ENCODE data around the gene CALHM2.

DNA sequence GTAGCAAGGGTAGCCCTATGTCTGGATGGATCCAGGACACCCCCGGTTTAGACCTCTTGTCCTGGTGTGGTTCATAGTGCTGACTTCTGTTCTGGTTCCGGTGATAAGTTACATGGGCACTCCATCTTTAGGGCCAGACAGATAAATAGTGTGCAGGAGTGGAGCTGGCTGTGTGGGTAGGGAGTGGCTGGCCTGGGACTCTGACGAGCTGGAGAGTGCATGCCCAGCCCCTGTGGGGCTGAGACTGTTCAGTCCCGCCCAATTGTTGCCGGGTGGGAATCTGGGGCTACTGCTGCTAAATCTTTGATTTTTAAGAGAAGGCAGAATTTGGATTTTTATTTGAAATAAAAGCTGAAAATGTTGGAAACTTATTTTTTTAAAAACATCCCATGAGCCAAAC, 28.4 kb downstream of the CALHM2 start:
- TF ChIP-seq, protein P1, sequence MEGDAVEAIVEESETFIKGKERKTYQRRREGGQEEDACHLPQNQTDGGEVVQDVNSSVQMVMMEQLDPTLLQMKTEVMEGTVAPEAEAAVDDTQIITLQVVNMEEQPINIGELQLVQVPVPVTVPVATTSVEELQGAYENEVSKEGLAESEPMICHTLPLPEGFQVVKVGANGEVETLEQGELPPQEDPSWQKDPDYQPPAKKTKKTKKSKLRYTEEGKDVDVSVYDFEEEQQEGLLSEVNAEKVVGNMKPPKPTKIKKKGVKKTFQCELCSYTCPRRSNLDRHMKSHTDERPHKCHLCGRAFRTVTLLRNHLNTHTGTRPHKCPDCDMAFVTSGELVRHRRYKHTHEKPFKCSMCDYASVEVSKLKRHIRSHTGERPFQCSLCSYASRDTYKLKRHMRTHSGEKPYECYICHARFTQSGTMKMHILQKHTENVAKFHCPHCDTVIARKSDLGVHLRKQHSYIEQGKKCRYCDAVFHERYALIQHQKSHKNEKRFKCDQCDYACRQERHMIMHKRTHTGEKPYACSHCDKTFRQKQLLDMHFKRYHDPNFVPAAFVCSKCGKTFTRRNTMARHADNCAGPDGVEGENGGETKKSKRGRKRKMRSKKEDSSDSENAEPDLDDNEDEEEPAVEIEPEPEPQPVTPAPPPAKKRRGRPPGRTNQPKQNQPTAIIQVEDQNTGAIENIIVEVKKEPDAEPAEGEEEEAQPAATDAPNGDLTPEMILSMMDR (IDR thresholded peaks at IDR 0.05) = no peak
- TF ChIP-seq POLR2A (IDR thresholded peaks at IDR 0.05) = no peak
